HEK293 (cell line): Measurements from ENCODE around the gene BLVRB.
A peak's percentile ranks its signal among the peaks of the same experiment; 100 is the strongest.

Experiments
- CTCF ChIA-PET: fragments of 350-600 bp; formaldehyde crosslinking; extraction: SDS; loops from one replicate; lab custom pipeline; 2021; ENCODE audit warnings: antibody characterized with exemption; lab: Yijun Ruan, JAX
- POLR2A ChIA-PET: fragments of 300-600 bp; formaldehyde crosslinking; extraction: SDS; loops from one replicate; lab custom pipeline; 2020; ENCODE audit warnings: antibody characterized with exemption, inconsistent platforms; lab: Yijun Ruan, JAX
- H3K27ac ChIP-seq: fragments of 200-500 bp; sonication (Bioruptor generic); 2 replicates; pipeline ENCODE4 v1.5.1; 2014; ENCODE audit warnings: low read depth, low read length, control low read depth, inconsistent platforms; ENCODE audit errors: extremely low read depth
- H3K36me3 ChIP-seq, 2 experiments: fragments of 200-500 bp in 1 of 2; sonication (Bioruptor generic) in 1 of 2; 1 replicate in 1 of 2; 2 replicates in 1 of 2; pipeline ENCODE4 v1.5.1; 2014 to 2017; ENCODE audit warnings: inconsistent platforms in 2 of 2, low read length in 2 of 2; ENCODE audit not compliant: control insufficient read depth in 2 of 2, insufficient read depth in 1 of 2
- H3K4me1 ChIP-seq: fragments of 200-500 bp; sonication (Bioruptor generic); 2 replicates; pipeline ENCODE4 v1.5.1; 2014; ENCODE audit warnings: mild to moderate bottlenecking, low read length, inconsistent platforms; ENCODE audit not compliant: control insufficient read depth, insufficient read depth
- H3K4me3 ChIP-seq: 2 replicates; pipeline ENCODE4 v1.5.1; 2011; ENCODE audit warnings: low read depth, mild to moderate bottlenecking, control low read depth, low read length, moderate library complexity
- H3K9me3 ChIP-seq: fragments of 200-500 bp; sonication (Bioruptor generic); 2 replicates; pipeline ENCODE4 v1.5.1; 2014; ENCODE audit warnings: low read depth, low read length, inconsistent platforms; ENCODE audit not compliant: control insufficient read depth, insufficient read depth
- EGR2 ChIP-seq: fragments of 450-650 bp; formaldehyde crosslinking; IDR thresholded peaks from 2 replicates; pipeline ENCODE4 v1.5.1; 2016; ENCODE audit warnings: low read depth, missing biosample characterization, missing genetic modification characterization
- FEZF1 ChIP-seq: fragments of 450-650 bp; formaldehyde crosslinking; IDR thresholded peaks from 2 replicates; pipeline ENCODE4 v1.5.1; 2016; ENCODE audit warnings: missing biosample characterization, missing genetic modification characterization
- KLF1 ChIP-seq: fragments of 450-650 bp; formaldehyde crosslinking; IDR thresholded peaks from 2 replicates; pipeline ENCODE4 v1.5.1; 2016; ENCODE audit warnings: missing biosample characterization, missing genetic modification characterization
- KLF9 ChIP-seq: fragments of 450-650 bp; formaldehyde crosslinking; IDR thresholded peaks from 2 replicates; pipeline ENCODE4 v1.5.1; 2016; ENCODE audit warnings: missing biosample characterization, missing genetic modification characterization, low read depth
- MYNN ChIP-seq: fragments of 450-650 bp; formaldehyde crosslinking; IDR thresholded peaks from 2 replicates; pipeline ENCODE4 v1.5.1; 2016; ENCODE audit warnings: missing biosample characterization, missing genetic modification characterization, borderline replicate concordance
- MZF1 ChIP-seq: fragments of 450-650 bp; formaldehyde crosslinking; IDR thresholded peaks from 2 replicates; pipeline ENCODE4 v1.5.1; 2017; ENCODE audit warnings: missing biosample characterization, missing genetic modification characterization, borderline replicate concordance
- OSR2 ChIP-seq: fragments of 450-650 bp; formaldehyde crosslinking; IDR thresholded peaks from 2 replicates; pipeline ENCODE4 v1.5.1; 2016; ENCODE audit warnings: missing biosample characterization, missing genetic modification characterization
- OVOL3 ChIP-seq: fragments of 450-650 bp; formaldehyde crosslinking; IDR thresholded peaks from 2 replicates; pipeline ENCODE4 v1.5.1; 2016; ENCODE audit warnings: missing biosample characterization, missing genetic modification characterization
- RBAK ChIP-seq: fragments of 450-650 bp; formaldehyde crosslinking; IDR thresholded peaks from 2 replicates; pipeline ENCODE4 v1.5.1; 2016; ENCODE audit warnings: missing biosample characterization, missing genetic modification characterization
- SETDB1 ChIP-seq: IDR thresholded peaks from one replicate; pipeline ENCODE4 v1.6.1; 2017; ENCODE audit warnings: mild to moderate bottlenecking, low read length, moderate library complexity, mixed read lengths; ENCODE audit not compliant: insufficient read length
- ZBTB11 ChIP-seq: fragments of 450-650 bp; formaldehyde crosslinking; conservative IDR thresholded peaks from 2 replicates; pipeline ENCODE4 v1.5.1; 2016; ENCODE audit warnings: low read depth, missing biosample characterization, missing genetic modification characterization
- ZBTB20 ChIP-seq: fragments of 450-650 bp; formaldehyde crosslinking; IDR thresholded peaks from 2 replicates; pipeline ENCODE4 v1.5.1; 2016; ENCODE audit warnings: missing biosample characterization, missing genetic modification characterization
- ZBTB21 ChIP-seq: fragments of 450-650 bp; formaldehyde crosslinking; IDR thresholded peaks from 2 replicates; pipeline ENCODE4 v1.5.1; 2017; ENCODE audit warnings: missing biosample characterization, missing genetic modification characterization
- ZFP37 ChIP-seq: fragments of 450-650 bp; formaldehyde crosslinking; IDR thresholded peaks from 2 replicates; pipeline ENCODE4 v1.5.1; 2016; ENCODE audit warnings: missing biosample characterization, missing genetic modification characterization
- ZFP69B ChIP-seq: fragments of 450-650 bp; formaldehyde crosslinking; IDR thresholded peaks from 2 replicates; pipeline ENCODE4 v1.5.1; 2016; ENCODE audit warnings: missing biosample characterization, missing genetic modification characterization
- ZNF10 ChIP-seq: fragments of 450-650 bp; formaldehyde crosslinking; IDR thresholded peaks from 2 replicates; pipeline ENCODE4 v1.5.1; 2017; ENCODE audit warnings: missing biosample characterization, missing genetic modification characterization
- ZNF132 ChIP-seq: fragments of 450-650 bp; formaldehyde crosslinking; IDR thresholded peaks from 2 replicates; pipeline ENCODE4 v1.5.1; 2017; ENCODE audit warnings: missing biosample characterization, missing genetic modification characterization, borderline replicate concordance
- ZNF133 ChIP-seq: fragments of 450-650 bp; formaldehyde crosslinking; IDR thresholded peaks from 2 replicates; pipeline ENCODE4 v1.5.1; 2016; ENCODE audit warnings: missing biosample characterization, missing genetic modification characterization
- ZNF214 ChIP-seq: fragments of 450-650 bp; formaldehyde crosslinking; IDR thresholded peaks from 2 replicates; pipeline ENCODE4 v1.5.1; 2017; ENCODE audit warnings: missing biosample characterization, mild to moderate bottlenecking, missing genetic modification characterization, borderline replicate concordance
- ZNF24 ChIP-seq: fragments of 450-650 bp; formaldehyde crosslinking; IDR thresholded peaks from 2 replicates; pipeline ENCODE4 v1.5.1; 2016; ENCODE audit warnings: missing biosample characterization, missing genetic modification characterization
- ZNF26 ChIP-seq: fragments of 450-650 bp; formaldehyde crosslinking; IDR thresholded peaks from 2 replicates; pipeline ENCODE4 v1.5.1; 2016; ENCODE audit warnings: missing biosample characterization, missing genetic modification characterization
- ZNF266 ChIP-seq: fragments of 450-650 bp; formaldehyde crosslinking; IDR thresholded peaks from 2 replicates; pipeline ENCODE4 v1.5.1; 2016; ENCODE audit warnings: missing biosample characterization, missing genetic modification characterization, low read depth
- ZNF302 ChIP-seq: fragments of 450-650 bp; formaldehyde crosslinking; IDR thresholded peaks from 2 replicates; pipeline ENCODE4 v1.5.1; 2016; ENCODE audit warnings: missing biosample characterization, missing genetic modification characterization, low read depth
- ZNF362 ChIP-seq: fragments of 450-650 bp; formaldehyde crosslinking; IDR thresholded peaks from 2 replicates; pipeline ENCODE4 v1.5.1; 2016; ENCODE audit warnings: missing biosample characterization, missing genetic modification characterization
- ZNF544 ChIP-seq: fragments of 450-650 bp; formaldehyde crosslinking; IDR thresholded peaks from 2 replicates; pipeline ENCODE4 v1.5.0; 2017; ENCODE audit warnings: missing biosample characterization, missing genetic modification characterization
- ZNF548 ChIP-seq: fragments of 450-650 bp; formaldehyde crosslinking; IDR thresholded peaks from 2 replicates; pipeline ENCODE4 v1.5.1; 2016; ENCODE audit warnings: missing biosample characterization, missing genetic modification characterization
- ZNF561 ChIP-seq: fragments of 450-650 bp; IDR thresholded peaks from 2 replicates; pipeline ENCODE4 v1.5.1; 2018; ENCODE audit warnings: missing biosample characterization, missing genetic modification characterization, borderline replicate concordance
- ZNF747 ChIP-seq: fragments of 450-650 bp; formaldehyde crosslinking; IDR thresholded peaks from 2 replicates; pipeline ENCODE4 v1.5.1; 2016; ENCODE audit warnings: missing biosample characterization, missing genetic modification characterization
- ZNF776 ChIP-seq: fragments of 450-650 bp; formaldehyde crosslinking; IDR thresholded peaks from 2 replicates; pipeline ENCODE4 v1.5.0; 2017; ENCODE audit warnings: missing biosample characterization, missing genetic modification characterization, borderline replicate concordance
- ZNF785 ChIP-seq: fragments of 450-650 bp; formaldehyde crosslinking; IDR thresholded peaks from 2 replicates; pipeline ENCODE4 v1.5.1; 2016; ENCODE audit warnings: missing biosample characterization, missing genetic modification characterization
- ZSCAN30 ChIP-seq: fragments of 450-650 bp; IDR thresholded peaks from 2 replicates; pipeline ENCODE4 v1.5.1; 2018; ENCODE audit warnings: missing biosample characterization, mild to moderate bottlenecking, missing genetic modification characterization, moderate library complexity
- ZSCAN4 ChIP-seq: fragments of 450-650 bp; formaldehyde crosslinking; IDR thresholded peaks from 2 replicates; pipeline ENCODE4 v1.5.1; 2017; ENCODE audit warnings: missing biosample characterization, missing genetic modification characterization

BLVRB gene

GRCh38 chr19:40421993-40422747, 43.4 kb downstream of the BLVRB start:
- Histone ChIP-seq H3K9me3 (no peaks in the 10 kb centered on the region), H3K36me3 (peaks cover 13 to 15% of the 10 kb centered on the region in 2 experiments), H3K27ac (peak overlapping the region; percentile 95; the same call in 1 of the 2 replicates), H3K4me3 (no peak overlapping the region), H3K4me1 (peaks cover 18% of the 10 kb centered on the region)
- POLR2A ChIA-PET = interaction anchor here (0.6 to 9.2 kb wide), 7 partner anchors 17 to 149 kb away, joined by 3 to 428 read pairs (median 7); partner anchors contain the start of genes C19orf47, PLD3 and SERTAD3
- CTCF ChIA-PET = interaction anchor here (0.6 to 3.2 kb wide), 14 partner anchors 10 to 177 kb away, joined by 3 to 37 read pairs (median 11); partner anchors contain the start of genes BLVRB and SERTAD3
- TF ChIP-seq ZNF132 (tag by site-specific recombination) (no peak), ZNF24 (no peak), ZNF266 (tag by site-specific recombination) (no peak), KLF1 (no peak), ZFP69B (no peak), ZNF302 (no peak), EGR2 (tag by site-specific recombination) (no peak), ZNF26 (tag by site-specific recombination) (no peak), OSR2 (no peak), ZNF362 (peak; percentile 96), ZNF747 (no peak), SETDB1 (no peak), ZNF10 (tag by site-specific recombination) (no peak), ZBTB21 (no peak), ZNF785 (tag by site-specific recombination) (peak; percentile 38; the same call in 1 of the 2 replicates), ZNF548 (no peak), ZBTB11 (tag by site-specific recombination) (no peak), ZNF133 (tag by site-specific recombination) (no peak), MYNN (tag by site-specific recombination) (no peak), ZNF561 (tag by site-specific recombination) (no peak), ZNF544 (tag by site-specific recombination) (no peak), KLF9 (tag by site-specific recombination) (no peak), ZSCAN30 (no peak), FEZF1 (no peak), MZF1 (no peak), ZSCAN4 (no peak), ZFP37 (no peak), RBAK (tag by site-specific recombination) (0 out of 2 replicates have a peak, but pooled peaks have one; percentile 11), OVOL3 (no peak), ZNF214 (tag by site-specific recombination) (no peak), ZNF776 (tag by site-specific recombination) (no peak), ZBTB20 (tag by site-specific recombination) (no peak)
